Epithelial cell of esophagus (primary cell): Measurements from ENCODE around the gene ZNF318.

Experiments used
- DNase-seq: peaks from one replicate; pipeline ENCODE4 v3.0.0; 2010; ENCODE audit warnings: low read depth
- H3K4me3 ChIP-seq: 2 replicates; pipeline ENCODE4 v1.5.1; 2011; ENCODE audit warnings: mild to moderate bottlenecking, low read length, control low read depth
- CTCF ChIP-seq: IDR thresholded peaks from 2 replicates; pipeline ENCODE4 v1.5.1; 2011; ENCODE audit warnings: low read depth, mild to moderate bottlenecking, low read length, control low read depth, inconsistent platforms; ENCODE audit not compliant: insufficient read depth; ENCODE audit errors: missing control alignments

The ZNF318 gene

GRCh38 chr6:43292763-43293318 lies 76.6 kb downstream of the ZNF318 start:
- no peak overlapping the region for H3K4me3 ChIP-seq
- no peak for TF ChIP-seq CTCF
- DNase-seq: no peak

GRCh38 chr6:43292341-43292740 lies 77.1 kb downstream of the ZNF318 start:
- no peak for DNase-seq
- TF ChIP-seq CTCF: no peak
- no peak overlapping the region for H3K4me3 ChIP-seq

- DNase-seq: no peak
- no peak for TF ChIP-seq CTCF
- no peak overlapping the region for H3K4me3 ChIP-seq
Observed at GRCh38 chr6:43291708-43292107, 77.7 kb downstream of the ZNF318 start.

GRCh38 chr6:43290905-43291355 lies 78.5 kb downstream of the ZNF318 start:
- no peak for DNase-seq
- TF ChIP-seq CTCF: no peak
- H3K4me3 ChIP-seq: no peak overlapping the region

GRCh38 chr6:43290339-43290904 lies 79.0 kb downstream of the ZNF318 start:
- no peak for DNase-seq
- H3K4me3 ChIP-seq: no peak overlapping the region
- TF ChIP-seq CTCF: no peak

- no peak for TF ChIP-seq CTCF
- no peak overlapping the region for H3K4me3 ChIP-seq
- DNase-seq: no peak
Observed at GRCh38 chr6:43287717-43288679, 81.4 kb downstream of the ZNF318 start.
